ENCODE data around the gene PPP1R3E. TPM values are rescaled to one million over a fixed set of nuclear protein-coding genes. Genes with fewer than 3 reads are reported as not detected.

Gene PPP1R3E
- polyA plus RNA-seq, 1 of the 3 experiments (the other 2 are of a cell fraction): 6.6 TPM

DNA sequence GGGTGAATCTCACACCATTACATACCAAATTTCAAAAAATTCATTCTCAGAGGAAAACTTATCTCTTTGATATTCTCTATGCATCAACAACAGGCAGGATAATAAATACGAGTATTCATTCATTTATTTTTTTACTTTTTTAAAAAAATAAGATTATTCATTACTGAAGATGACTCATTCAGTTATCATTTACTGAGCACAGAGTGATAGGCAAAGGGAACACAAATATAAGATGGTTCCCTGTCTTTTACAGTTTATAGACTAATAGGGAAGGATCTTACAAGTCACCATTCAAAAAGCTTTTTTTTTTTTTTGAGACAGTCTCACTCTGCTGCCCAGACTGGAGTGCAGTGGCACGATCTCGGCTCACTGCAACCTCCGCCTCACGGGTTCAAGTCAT, 13.6 kb upstream of the PPP1R3E start:
- no peak for DNase-seq
- H3K36me3 ChIP-seq (replicated peaks in 1 of 2; ENCODE audit: control insufficient read depth in 1 of 2, insufficient read depth in 2 of 2, low read length in 1 of 2): peaks cover 27 to 48% of the 10 kb centered on the region in 2 experiments
- H3K79me2 ChIP-seq (ENCODE audit: insufficient read depth): peaks cover 52% of the 10 kb centered on the region
- peaks cover 47% of the 10 kb centered on the region for H3F3A ChIP-seq (replicated peaks; ENCODE audit: insufficient read depth)
- no peak overlapping the region for H3K4me2 ChIP-seq
- no peak overlapping the region for H2AFZ ChIP-seq (ENCODE audit: low read depth)
- H3K4me1 ChIP-seq (ENCODE audit: control insufficient read depth in 1 of 2, insufficient read depth in 2 of 2, low read depth in 1 of 2, low read length in 1 of 2): peaks cover 4 to 10% of the 10 kb centered on the region in 2 experiments; a peak in 1 of 4 replicates
- ChIA-PET POLR2A (no interaction called here), CTCF (no interaction called here)
- H3K27me3 ChIP-seq (ENCODE audit: insufficient read depth): no peaks in the 10 kb centered on the region
- H3K9ac ChIP-seq: no peak overlapping the region
- peaks cover 4% of the 10 kb centered on the region; the same call in 1 of the 2 replicates for H4K20me1 ChIP-seq (ENCODE audit: insufficient read depth)
- no peaks in the 10 kb centered on the region for H3K9me3 ChIP-seq
- H3K9me2 ChIP-seq: no peaks in the 10 kb centered on the region
- WGBS (ENCODE audit: low lambda C conversion rate): 84% methylated on average over 5 of the region's 5 CpGs
- peak overlapping the region in 1 of 2 experiments; percentile 15; a peak in 1 of 4 replicates for H3K27ac ChIP-seq (ENCODE audit: low read depth in 2 of 2, low read length in 1 of 2)
- H3K4me3 ChIP-seq (ENCODE audit: low read depth in 2 of 2, low read length in 1 of 2): no peak overlapping the region
- TF ChIP-seq FOSL2 (IDR thresholded peaks at IDR 0.05; ENCODE audit: borderline replicate concordance, low read depth) (no peak), TCF12 (IDR thresholded peaks at IDR 0.05) (no peak), TAF1 (IDR thresholded peaks at IDR 0.05; ENCODE audit: borderline replicate concordance, low read depth, low read length) (no peak), GATA2 (CRISPR knock-in tag; IDR thresholded peaks at IDR 0.05) (no peak), RCOR1 (IDR thresholded peaks at IDR 0.05; ENCODE audit: low read length) (no peak), EP300 (IDR thresholded peaks at IDR 0.05; ENCODE audit: borderline replicate concordance in 1 of 2, low read depth in 1 of 2, low read length in 1 of 2) (no peak), MEF2A (IDR thresholded peaks at IDR 0.05; ENCODE audit: borderline replicate concordance, low read depth) (no peak)
- TF ChIP-seq, protein P1, sequence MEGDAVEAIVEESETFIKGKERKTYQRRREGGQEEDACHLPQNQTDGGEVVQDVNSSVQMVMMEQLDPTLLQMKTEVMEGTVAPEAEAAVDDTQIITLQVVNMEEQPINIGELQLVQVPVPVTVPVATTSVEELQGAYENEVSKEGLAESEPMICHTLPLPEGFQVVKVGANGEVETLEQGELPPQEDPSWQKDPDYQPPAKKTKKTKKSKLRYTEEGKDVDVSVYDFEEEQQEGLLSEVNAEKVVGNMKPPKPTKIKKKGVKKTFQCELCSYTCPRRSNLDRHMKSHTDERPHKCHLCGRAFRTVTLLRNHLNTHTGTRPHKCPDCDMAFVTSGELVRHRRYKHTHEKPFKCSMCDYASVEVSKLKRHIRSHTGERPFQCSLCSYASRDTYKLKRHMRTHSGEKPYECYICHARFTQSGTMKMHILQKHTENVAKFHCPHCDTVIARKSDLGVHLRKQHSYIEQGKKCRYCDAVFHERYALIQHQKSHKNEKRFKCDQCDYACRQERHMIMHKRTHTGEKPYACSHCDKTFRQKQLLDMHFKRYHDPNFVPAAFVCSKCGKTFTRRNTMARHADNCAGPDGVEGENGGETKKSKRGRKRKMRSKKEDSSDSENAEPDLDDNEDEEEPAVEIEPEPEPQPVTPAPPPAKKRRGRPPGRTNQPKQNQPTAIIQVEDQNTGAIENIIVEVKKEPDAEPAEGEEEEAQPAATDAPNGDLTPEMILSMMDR (IDR thresholded peaks at IDR 0.05): no peak
- TF ChIP-seq, protein P2, sequence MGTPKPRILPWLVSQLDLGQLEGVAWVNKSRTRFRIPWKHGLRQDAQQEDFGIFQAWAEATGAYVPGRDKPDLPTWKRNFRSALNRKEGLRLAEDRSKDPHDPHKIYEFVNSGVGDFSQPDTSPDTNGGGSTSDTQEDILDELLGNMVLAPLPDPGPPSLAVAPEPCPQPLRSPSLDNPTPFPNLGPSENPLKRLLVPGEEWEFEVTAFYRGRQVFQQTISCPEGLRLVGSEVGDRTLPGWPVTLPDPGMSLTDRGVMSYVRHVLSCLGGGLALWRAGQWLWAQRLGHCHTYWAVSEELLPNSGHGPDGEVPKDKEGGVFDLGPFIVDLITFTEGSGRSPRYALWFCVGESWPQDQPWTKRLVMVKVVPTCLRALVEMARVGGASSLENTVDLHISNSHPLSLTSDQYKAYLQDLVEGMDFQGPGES (IDR thresholded peaks at IDR 0.05; ENCODE audit: low read depth, low read length): no peak
- TF ChIP-seq, protein P3, sequence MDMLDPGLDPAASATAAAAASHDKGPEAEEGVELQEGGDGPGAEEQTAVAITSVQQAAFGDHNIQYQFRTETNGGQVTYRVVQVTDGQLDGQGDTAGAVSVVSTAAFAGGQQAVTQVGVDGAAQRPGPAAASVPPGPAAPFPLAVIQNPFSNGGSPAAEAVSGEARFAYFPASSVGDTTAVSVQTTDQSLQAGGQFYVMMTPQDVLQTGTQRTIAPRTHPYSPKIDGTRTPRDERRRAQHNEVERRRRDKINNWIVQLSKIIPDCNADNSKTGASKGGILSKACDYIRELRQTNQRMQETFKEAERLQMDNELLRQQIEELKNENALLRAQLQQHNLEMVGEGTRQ (IDR thresholded peaks at IDR 0.05; ENCODE audit: borderline replicate concordance, low read depth, low read length): no peak

DNA sequence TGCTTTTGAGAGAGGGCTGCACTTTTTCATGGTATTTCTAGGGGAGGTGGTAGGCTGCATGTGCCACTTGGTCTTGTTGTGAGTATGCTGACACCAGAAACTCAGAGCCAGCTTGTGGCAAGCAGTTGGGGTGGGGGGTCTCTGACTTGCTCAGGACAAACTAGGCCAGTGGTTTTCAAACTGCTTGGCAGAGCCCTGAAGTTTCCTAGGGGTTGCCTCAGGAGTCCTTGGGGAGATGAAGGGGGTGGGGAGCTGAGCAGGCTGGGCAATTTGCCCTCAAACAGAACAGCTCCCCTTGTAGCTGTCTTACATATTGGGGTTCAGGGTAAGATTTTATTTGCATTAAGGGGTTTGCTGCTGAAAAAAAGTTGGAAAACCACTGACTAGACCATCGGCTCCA, 7.9 kb upstream of the PPP1R3E start:
- Histone ChIP-seq H4K20me1 (ENCODE audit: insufficient read depth) (peaks cover 17% of the 10 kb centered on the region), H3K4me3 (ENCODE audit: low read depth in 2 of 2, low read length in 1 of 2) (no peak overlapping the region), H3K79me2 (ENCODE audit: insufficient read depth) (peaks cover 73% of the 10 kb centered on the region), H3K36me3 (replicated peaks in 1 of 2; ENCODE audit: control insufficient read depth in 1 of 2, insufficient read depth in 2 of 2, low read length in 1 of 2) (peaks cover 41 to 46% of the 10 kb centered on the region in 2 experiments), H3K9me3 (no peaks in the 10 kb centered on the region), H3K9ac (no peak overlapping the region), H3K9me2 (no peaks in the 10 kb centered on the region), H3K4me1 (ENCODE audit: control insufficient read depth in 1 of 2, insufficient read depth in 2 of 2, low read depth in 1 of 2, low read length in 1 of 2) (peaks cover 13 to 29% of the 10 kb centered on the region in 2 experiments), H3K27me3 (ENCODE audit: insufficient read depth) (no peaks in the 10 kb centered on the region), H3K27ac (ENCODE audit: low read depth in 2 of 2, low read length in 1 of 2) (no peak overlapping the region), H3K4me2 (no peak overlapping the region), H2AFZ (ENCODE audit: low read depth) (no peak overlapping the region), H3F3A (replicated peaks; ENCODE audit: insufficient read depth) (peaks cover 25% of the 10 kb centered on the region)
- DNase-seq: no peak
- POLR2A ChIA-PET: interaction anchor here (1.1 to 1.6 kb wide), 2 partner anchors 9 to 10 kb away, joined by 3 to 7 read pairs; no protein-coding TSS in a partner anchor
- WGBS (ENCODE audit: low lambda C conversion rate): 63% methylated on average over 1 of the region's 1 CpG
- CTCF ChIA-PET: interaction anchor here (0.5 to 1.8 kb wide), 7 partner anchors 8 to 72 kb away, joined by 3 to 4 read pairs (median 3); partner anchors contain the start of genes PABPN1 and PPP1R3E
- TF ChIP-seq, protein P4, sequence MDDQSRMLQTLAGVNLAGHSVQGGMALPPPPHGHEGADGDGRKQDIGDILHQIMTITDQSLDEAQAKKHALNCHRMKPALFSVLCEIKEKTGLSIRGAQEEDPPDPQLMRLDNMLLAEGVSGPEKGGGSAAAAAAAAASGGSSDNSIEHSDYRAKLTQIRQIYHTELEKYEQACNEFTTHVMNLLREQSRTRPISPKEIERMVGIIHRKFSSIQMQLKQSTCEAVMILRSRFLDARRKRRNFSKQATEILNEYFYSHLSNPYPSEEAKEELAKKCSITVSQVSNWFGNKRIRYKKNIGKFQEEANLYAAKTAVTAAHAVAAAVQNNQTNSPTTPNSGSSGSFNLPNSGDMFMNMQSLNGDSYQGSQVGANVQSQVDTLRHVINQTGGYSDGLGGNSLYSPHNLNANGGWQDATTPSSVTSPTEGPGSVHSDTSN (IDR thresholded peaks at IDR 0.05): no peak
- TF ChIP-seq NRF1 (IDR thresholded peaks at IDR 0.05; ENCODE audit: low read depth, low read length) (no peak), ELF1 (IDR thresholded peaks at IDR 0.05) (no peak)
- TF ChIP-seq, protein P3 (IDR thresholded peaks at IDR 0.05; ENCODE audit: borderline replicate concordance, low read depth, low read length): no peak

Data from SK-N-SH (cell line).